AG09309 (cell line): ENCODE measurements around the gene TPPP2.
"Not testable (repeated sequence)": the region's sequence is repeated elsewhere in the genome, so short reads cannot be mapped to it uniquely, and the experiment has no call there.

Source experiments
- DNase-seq: peaks from one replicate; pipeline ENCODE4 v3.0.0-alpha.2; 2010; ENCODE audit warnings: low read depth
- H3K4me3 ChIP-seq: 2 replicates; pipeline ENCODE4 v1.5.1; 2011; ENCODE audit warnings: mild to moderate bottlenecking, low read depth, low read length, moderate library complexity; ENCODE audit not compliant: control insufficient read depth
- CTCF ChIP-seq: IDR thresholded peaks from 2 replicates; pipeline ENCODE4 v1.5.1; 2011; ENCODE audit warnings: mild to moderate bottlenecking, low read depth, low read length, inconsistent platforms; ENCODE audit not compliant: insufficient read depth, control insufficient read depth; ENCODE audit errors: missing control alignments

The TPPP2 gene

GRCh38 chr14:21036751-21037150 is 6.7 kb downstream of the TPPP2 start:
- no peak for TF ChIP-seq CTCF
- no peak for DNase-seq
- H3K4me3 ChIP-seq, result no peak overlapping the region

- DNase-seq, result no peak
- no peak for TF ChIP-seq CTCF
- H3K4me3 ChIP-seq, result no peak overlapping the region
Measured at GRCh38 chr14:21037156-21037555, 7.1 kb downstream of the TPPP2 start.

GRCh38 chr14:21038441-21039422 is 8.7 kb downstream of the TPPP2 start:
- no peak overlapping the region for H3K4me3 ChIP-seq
- TF ChIP-seq CTCF, result no peak
- DNase-seq, result no peak

- no peak for DNase-seq
Measured at GRCh38 chr14:21039585-21040369, 9.8 kb downstream of the TPPP2 start.

GRCh38 chr14:21040370-21040925 is 10.4 kb downstream of the TPPP2 start:
- no peak for DNase-seq
- TF ChIP-seq CTCF, result no peak
- no peak overlapping the region for H3K4me3 ChIP-seq

More at GRCh38 chr14:21039585-21040369, 9.8 kb downstream of the TPPP2 start:
- H3K4me3 ChIP-seq, result no peak overlapping the region
- peak; percentile 64 for TF ChIP-seq CTCF

GRCh38 chr14:21040941-21041340 is 10.9 kb downstream of the TPPP2 start:
- H3K4me3 ChIP-seq, DNase-seq: not testable (repeated sequence)
